ENCODE results near the gene CDC7. TPM values are rescaled to one million over a fixed set of nuclear protein-coding genes. Genes with fewer than 3 reads are reported as not detected.

The CDC7 gene
- total and polyA plus RNA-seq, 2 donors (not counting 1 experiment from before 2014, with no cell fraction given) = 3.9 to 7.4 TPM

- ChIA-PET CTCF (no interaction called here), POLR2A (no interaction called here)
- no peaks in the 10 kb centered on the region for H3K36me3 ChIP-seq (replicated peaks in 1 of 2; ENCODE audit: control extremely low read depth in 1 of 2, control insufficient read depth in 1 of 2, extremely low read depth in 1 of 2, insufficient read depth in 2 of 2, low read length in 1 of 2)
These were observed 2.0 kb upstream of the CDC7 start for GRCh38 chr1:91498498-91499245.

More at GRCh38 chr1:91498498-91499245, 2.0 kb upstream of the CDC7 start:
- no peak for TF ChIP-seq CTCF (IDR thresholded peaks at IDR 0.05)
- no peak for TF ChIP-seq EZH2 (IDR thresholded peaks at IDR 0.05; ENCODE audit: borderline replicate concordance, insufficient read depth, low read depth, low read length, poor library complexity, severe bottlenecking)
- no peak overlapping the region for H3K4me2 ChIP-seq (replicated peaks; ENCODE audit: low read depth, low read length, poor library complexity, severe bottlenecking)
- no peaks in the 10 kb centered on the region for H3K27me3 ChIP-seq (replicated peaks in 1 of 4; ENCODE audit: control extremely low read depth in 1 of 4, control insufficient read depth in 3 of 4, insufficient read depth in 4 of 4, low read length in 3 of 4)
- WGBS (ENCODE audit: insufficient coverage) = 95% methylated on average over 2 of the region's 6 CpGs
- H3K27ac ChIP-seq (ENCODE audit: low read length in 2 of 2) = no peak overlapping the region
- Mint-ChIP-seq H3K4me1 (peaks cover 17% of the 10 kb centered on the region), H3K27ac (no peak overlapping the region), H3K9me3 (ENCODE audit: insufficient read depth) (no peaks in the 10 kb centered on the region), H3K4me3 (no peak overlapping the region), H3K27me3 (no peaks in the 10 kb centered on the region)
- H2AFZ ChIP-seq (ENCODE audit: insufficient read depth, low read depth, low read length, poor library complexity, severe bottlenecking) = peak overlapping the region; percentile 8
- DNase-seq (no peak), ATAC-seq (ENCODE audit: low read depth) (no peak)
- H3K79me2 ChIP-seq (ENCODE audit: control insufficient read depth, insufficient read depth, low read length) = peaks cover 2% of the 10 kb centered on the region
- H3K9me3 ChIP-seq (ENCODE audit: control extremely low read depth in 1 of 3, control insufficient read depth in 2 of 3, insufficient read depth in 1 of 3, low read length in 2 of 3) = no peaks in the 10 kb centered on the region
- no peak overlapping the region for H3K4me3 ChIP-seq (ENCODE audit: control extremely low read depth in 1 of 5, extremely low read depth in 1 of 5, insufficient read depth in 1 of 5, low read depth in 2 of 5, low read length in 4 of 5)
- H4K20me1 ChIP-seq (ENCODE audit: control insufficient read depth, insufficient read depth, low read length, poor library complexity, severe bottlenecking) = no peaks in the 10 kb centered on the region
- intact Hi-C loops (cut with micrococcal nuclease) = no loop called here
- H3K9ac ChIP-seq (ENCODE audit: low read length) = no peak overlapping the region
- peaks cover 14 to 15% of the 10 kb centered on the region in 2 donors for H3K4me1 ChIP-seq (ENCODE audit: control insufficient read depth in 2 of 2, insufficient read depth in 2 of 2, low read length in 2 of 2)

Measured in B cell (primary cell).